ENCODE measurements around the gene MRNIP.

MRNIP gene

GRCh38 chr5:179814090-179814489 lies 44.5 kb downstream of the MRNIP start:
- no peak for TF ChIP-seq CTCF (IDR thresholded peaks at IDR 0.05)
- Histone ChIP-seq H3K4me2 (ENCODE audit: low read length) (no peak overlapping the region), H2AFZ (no peak overlapping the region), H3K36me3 (ENCODE audit: control insufficient read depth, insufficient read depth, low read length) (no peaks in the 10 kb centered on the region), H3K4me1 (peaks cover 6% of the 10 kb centered on the region), H3K9ac (no peak overlapping the region), H3K4me3 (ENCODE audit: low read depth, low read length) (no peak overlapping the region), H3K27ac (no peak overlapping the region), H3K79me2 (no peaks in the 10 kb centered on the region), H3K9me3 (ENCODE audit: control insufficient read depth, low read length) (no peaks in the 10 kb centered on the region), H3K27me3 (ENCODE audit: control insufficient read depth, insufficient read depth, low read length) (no peaks in the 10 kb centered on the region)

GRCh38 chr5:179812997-179813607 lies 45.5 kb downstream of the MRNIP start:
- no peak overlapping the region for H3K4me2 ChIP-seq (ENCODE audit: low read length)
- no peaks in the 10 kb centered on the region for H3K79me2 ChIP-seq
- no peaks in the 10 kb centered on the region for H3K9me3 ChIP-seq (ENCODE audit: control insufficient read depth, low read length)
- no peak overlapping the region for H3K4me3 ChIP-seq (ENCODE audit: low read depth, low read length)
- no peaks in the 10 kb centered on the region for H3K27me3 ChIP-seq (ENCODE audit: control insufficient read depth, insufficient read depth, low read length)
- no peak overlapping the region for H3K9ac ChIP-seq
- no peaks in the 10 kb centered on the region for H3K36me3 ChIP-seq (ENCODE audit: control insufficient read depth, insufficient read depth, low read length)
- no peak overlapping the region for H2AFZ ChIP-seq
- H3K4me1 ChIP-seq: no peaks in the 10 kb centered on the region
- no peak for TF ChIP-seq CTCF (IDR thresholded peaks at IDR 0.05)
- H3K27ac ChIP-seq: no peak overlapping the region

GRCh38 chr5:179812135-179812825 lies 46.3 kb downstream of the MRNIP start:
- Histone ChIP-seq H3K27me3 (ENCODE audit: control insufficient read depth, insufficient read depth, low read length) (no peaks in the 10 kb centered on the region), H3K9me3 (ENCODE audit: control insufficient read depth, low read length) (no peaks in the 10 kb centered on the region), H3K36me3 (ENCODE audit: control insufficient read depth, insufficient read depth, low read length) (no peaks in the 10 kb centered on the region), H3K9ac (no peak overlapping the region), H3K4me1 (no peaks in the 10 kb centered on the region), H3K4me2 (ENCODE audit: low read length) (no peak overlapping the region), H3K4me3 (ENCODE audit: low read depth, low read length) (no peak overlapping the region), H3K79me2 (no peaks in the 10 kb centered on the region), H3K27ac (no peak overlapping the region), H2AFZ (no peak overlapping the region)
- TF ChIP-seq CTCF (IDR thresholded peaks at IDR 0.05): no peak

GRCh38 chr5:179806250-179807048 lies 52.2 kb downstream of the MRNIP start, which contains the start of gene MGAT4B:
Gene MGAT4B, minus strand, starts transcription at chr5:179806866. Its CDS starts 283 bp downstream, at chr5:179806583.
- no peak for TF ChIP-seq CTCF (IDR thresholded peaks at IDR 0.05)
- Histone ChIP-seq H3K9me3 (ENCODE audit: control insufficient read depth, low read length) (no peaks in the 10 kb centered on the region), H3K4me1 (peaks cover 11% of the 10 kb centered on the region), H3K4me3 (ENCODE audit: low read depth, low read length) (peak within 1 kb of the TSS; percentile 70), H3K4me2 (ENCODE audit: low read length) (peak within 1 kb of the TSS; percentile 97), H2AFZ (peak within 1 kb of the TSS; percentile 80), H3K27ac (peak within 1 kb of the TSS; percentile 54), H3K27me3 (ENCODE audit: control insufficient read depth, insufficient read depth, low read length) (no peaks in the 10 kb centered on the region), H3K36me3 (ENCODE audit: control insufficient read depth, insufficient read depth, low read length) (no peaks in the 10 kb centered on the region), H3K9ac (peak within 1 kb of the TSS; percentile 8), H3K79me2 (peaks cover 27% of the 10 kb centered on the region)

All from parathyroid adenoma (tissue), 2 donors.